ENCODE measurements around the gene RECQL. TPM values are rescaled to one million over a fixed set of nuclear protein-coding genes. Genes with fewer than 3 reads are reported as not detected.

Gene RECQL, protein sequence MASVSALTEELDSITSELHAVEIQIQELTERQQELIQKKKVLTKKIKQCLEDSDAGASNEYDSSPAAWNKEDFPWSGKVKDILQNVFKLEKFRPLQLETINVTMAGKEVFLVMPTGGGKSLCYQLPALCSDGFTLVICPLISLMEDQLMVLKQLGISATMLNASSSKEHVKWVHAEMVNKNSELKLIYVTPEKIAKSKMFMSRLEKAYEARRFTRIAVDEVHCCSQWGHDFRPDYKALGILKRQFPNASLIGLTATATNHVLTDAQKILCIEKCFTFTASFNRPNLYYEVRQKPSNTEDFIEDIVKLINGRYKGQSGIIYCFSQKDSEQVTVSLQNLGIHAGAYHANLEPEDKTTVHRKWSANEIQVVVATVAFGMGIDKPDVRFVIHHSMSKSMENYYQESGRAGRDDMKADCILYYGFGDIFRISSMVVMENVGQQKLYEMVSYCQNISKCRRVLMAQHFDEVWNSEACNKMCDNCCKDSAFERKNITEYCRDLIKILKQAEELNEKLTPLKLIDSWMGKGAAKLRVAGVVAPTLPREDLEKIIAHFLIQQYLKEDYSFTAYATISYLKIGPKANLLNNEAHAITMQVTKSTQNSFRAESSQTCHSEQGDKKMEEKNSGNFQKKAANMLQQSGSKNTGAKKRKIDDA
- total RNA-seq = 52.4 and 55.3 TPM in 2 replicates

DNA sequence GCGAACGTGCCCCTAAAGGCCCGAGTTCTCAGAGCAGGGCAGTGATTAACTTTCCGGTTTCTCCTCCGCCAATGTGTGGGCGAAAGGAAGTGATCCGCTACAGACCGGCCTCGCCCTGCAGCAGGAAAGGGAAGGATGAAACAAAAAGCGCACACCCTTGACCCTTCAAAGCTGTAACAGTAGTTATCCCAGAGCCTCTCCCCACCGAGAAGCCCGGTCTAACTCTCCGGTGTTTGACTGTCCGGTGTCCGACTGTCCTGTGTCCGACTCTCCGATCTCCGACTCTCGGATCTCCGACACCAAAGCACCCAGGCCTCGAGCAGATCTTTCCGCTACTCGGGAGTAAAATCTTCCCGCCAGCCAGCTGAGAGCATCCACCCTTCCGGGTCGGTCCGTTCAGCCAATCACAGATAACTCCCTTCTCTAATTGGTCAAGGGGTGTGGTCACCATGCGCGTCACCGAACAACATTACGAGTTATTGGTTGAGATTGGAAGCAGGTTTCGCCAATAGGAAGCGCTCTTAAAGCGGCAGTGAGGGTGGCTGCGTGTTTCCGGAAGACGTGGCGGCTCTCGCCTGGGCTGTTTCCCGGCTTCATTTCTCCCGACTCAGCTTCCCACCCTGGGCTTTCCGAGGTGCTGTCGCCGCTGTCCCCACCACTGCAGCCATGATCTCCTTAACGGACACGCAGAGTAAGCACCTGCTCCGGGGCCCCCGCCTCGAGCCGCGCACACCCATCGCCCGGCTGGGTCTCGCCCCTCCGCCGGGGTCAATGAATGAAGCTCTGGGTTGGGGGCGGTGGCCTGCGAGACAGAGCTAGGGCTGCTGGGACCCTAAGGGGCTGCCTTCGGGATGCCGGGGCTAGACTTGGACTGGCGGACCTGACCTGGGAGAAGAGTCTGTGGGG is at the start of gene RECQL, which contains the start of gene GOLT1B:
TSS of gene RECQL (minus strand) at position 378 of the 906 bp plus-strand sequence. CDS start 2,065 bp downstream, outside the sequence.
TSS of gene GOLT1B (plus strand) at position 532 of the 906 bp plus-strand sequence. CDS start at position 667, 135 bp downstream.
- Histone ChIP-seq H3K36me3 (ENCODE audit: control insufficient read depth, insufficient read depth, low read length) (peaks cover 2% of the 10 kb centered on the region), H3K4me3 (ENCODE audit: low read depth, low read length) (peak within 1 kb of the TSS; percentile 96), H3K27me3 (ENCODE audit: control insufficient read depth, insufficient read depth, low read length) (no peaks in the 10 kb centered on the region)
- TF ChIP-seq CTCF (IDR thresholded peaks at IDR 0.05; ENCODE audit: insufficient read depth, low read length, poor library complexity, severe bottlenecking) = no peak
- DNase-seq (ENCODE audit: low read depth) = peak; percentile 95

GRCh38 chr12:21547437-21547836 is 46.0 kb upstream of the RECQL start:
- Histone ChIP-seq H3K27me3 (ENCODE audit: control insufficient read depth, insufficient read depth, low read length) (no peaks in the 10 kb centered on the region), H3K36me3 (ENCODE audit: control insufficient read depth, insufficient read depth, low read length) (no peaks in the 10 kb centered on the region), H3K4me3 (ENCODE audit: low read depth, low read length) (no peak overlapping the region)
- no peak for TF ChIP-seq CTCF (IDR thresholded peaks at IDR 0.05; ENCODE audit: insufficient read depth, low read length, poor library complexity, severe bottlenecking)
- DNase-seq (ENCODE audit: low read depth) = no peak

- no peak for DNase-seq (ENCODE audit: low read depth)
- Histone ChIP-seq H3K27me3 (ENCODE audit: control insufficient read depth, insufficient read depth, low read length) (no peaks in the 10 kb centered on the region), H3K4me3 (ENCODE audit: low read depth, low read length) (no peak overlapping the region), H3K36me3 (ENCODE audit: control insufficient read depth, insufficient read depth, low read length) (no peaks in the 10 kb centered on the region)
- TF ChIP-seq CTCF (IDR thresholded peaks at IDR 0.05; ENCODE audit: insufficient read depth, low read length, poor library complexity, severe bottlenecking) = no peak
Measured at GRCh38 chr12:21546716-21547115, 45.3 kb upstream of the RECQL start.

DNA sequence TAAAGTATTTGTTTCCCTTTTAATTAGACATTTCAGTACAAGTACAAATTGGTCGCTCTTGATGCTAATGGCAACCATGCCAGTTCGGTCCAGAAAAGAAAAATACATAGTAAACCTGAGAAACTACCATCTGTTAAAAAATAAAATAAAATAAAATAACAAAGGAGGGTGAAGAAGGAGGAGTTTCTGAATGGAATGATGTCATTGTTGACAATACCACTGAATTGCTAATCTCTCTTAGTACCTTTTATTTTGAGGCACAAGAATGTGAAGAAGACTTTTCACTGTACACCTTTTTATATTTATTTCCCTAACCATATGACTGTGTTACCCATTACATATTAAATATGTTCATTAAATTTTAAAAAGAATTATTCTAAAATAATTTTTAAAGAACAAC is 44.1 kb upstream of the RECQL start:
- no peak for DNase-seq (ENCODE audit: low read depth)
- Histone ChIP-seq H3K4me3 (ENCODE audit: low read depth, low read length) (no peak overlapping the region), H3K36me3 (ENCODE audit: control insufficient read depth, insufficient read depth, low read length) (no peaks in the 10 kb centered on the region), H3K27me3 (ENCODE audit: control insufficient read depth, insufficient read depth, low read length) (no peaks in the 10 kb centered on the region)
- TF ChIP-seq CTCF (IDR thresholded peaks at IDR 0.05; ENCODE audit: insufficient read depth, low read length, poor library complexity, severe bottlenecking) = no peak

GRCh38 chr12:21543151-21543550 is 41.7 kb upstream of the RECQL start:
- Histone ChIP-seq H3K36me3 (ENCODE audit: control insufficient read depth, insufficient read depth, low read length) (no peaks in the 10 kb centered on the region), H3K27me3 (ENCODE audit: control insufficient read depth, insufficient read depth, low read length) (no peaks in the 10 kb centered on the region), H3K4me3 (ENCODE audit: low read depth, low read length) (no peak overlapping the region)
- TF ChIP-seq CTCF (IDR thresholded peaks at IDR 0.05; ENCODE audit: insufficient read depth, low read length, poor library complexity, severe bottlenecking) = no peak
- DNase-seq (ENCODE audit: low read depth) = no peak

Data from kidney epithelial cell (primary cell).